WTC11 (cell line): ENCODE measurements around the gene ATF6B.
A peak's percentile ranks its signal among the peaks of the same experiment; 100 is the strongest.

Experiments
- ARID4B ChIP-seq: sonication (generic); formaldehyde crosslinking; IDR thresholded peaks from 2 replicates; pipeline ENCODE4 v1.8.0; 2023; ENCODE audit warnings: missing genetic modification reagents, mild to moderate bottlenecking, borderline replicate concordance
- CTCF ChIP-seq: fragments of 200-600 bp; IDR thresholded peaks from 2 replicates; pipeline ENCODE4 v1.8.0; 2022; ENCODE audit warnings: antibody characterized with exemption
- GTF2I ChIP-seq: fragments of 250-450 bp; sonication (Bioruptor Pico); conservative IDR thresholded peaks from 2 replicates; pipeline ENCODE4 v1.4.0; 2021; ENCODE audit warnings: mild to moderate bottlenecking
- MAX ChIP-seq: sonication (generic); formaldehyde crosslinking; IDR thresholded peaks from 2 replicates; pipeline ENCODE4 v1.8.0; 2022; ENCODE audit warnings: mild to moderate bottlenecking, missing genetic modification reagents
- SOX15 ChIP-seq: fragments of 250-450 bp; sonication (Bioruptor Pico); IDR thresholded peaks from 2 replicates; pipeline ENCODE4 v1.9.0; 2021; ENCODE audit warnings: mild to moderate bottlenecking
- TEAD4 ChIP-seq: sonication (generic); formaldehyde crosslinking; IDR thresholded peaks from 2 replicates; pipeline ENCODE4 v1.8.0; 2022; ENCODE audit warnings: mild to moderate bottlenecking, missing genetic modification reagents
- USF1 ChIP-seq: sonication (generic); formaldehyde crosslinking; IDR thresholded peaks from 2 replicates; pipeline ENCODE4 v1.8.0; 2022; ENCODE audit warnings: mild to moderate bottlenecking, missing genetic modification reagents
- ZMAT4 ChIP-seq: fragments of 250-450 bp; sonication (Bioruptor Pico); IDR thresholded peaks from 2 replicates; pipeline ENCODE4 v1.9.0; 2021; ENCODE audit warnings: mild to moderate bottlenecking

- no peak for TF ChIP-seq CTCF
- peak; percentile 64 for TF ChIP-seq MAX (CRISPR knock-in tag)
- no peak for TF ChIP-seq GTF2I
- TF ChIP-seq ZMAT4, result no peak
- TF ChIP-seq ARID4B (CRISPR knock-in tag), result no peak; the same call in 1 of the 2 replicates
- TF ChIP-seq USF1 (CRISPR knock-in tag), result no peak
- TF ChIP-seq TEAD4, result no peak
- no peak for TF ChIP-seq SOX15 (CRISPR knock-in tag)
Measured at GRCh38 chr6:32153564-32154513, 25.8 kb upstream of the ATF6B start, which contains the start of gene PPT2.
